DOHH2 (cell line): ENCODE results near the gene KIAA1614.

ENCODE experiments used
- H3F3A ChIP-seq: fragments of 200-600 bp; sonication (generic), shearing (Covaris generic); 2 replicates; pipeline ENCODE4 v1.6.0; 2016; ENCODE audit warnings: antibody characterized with exemption, mild to moderate bottlenecking; ENCODE audit not compliant: control insufficient read depth, insufficient read depth
- H3K27ac ChIP-seq: fragments of 200-600 bp; sonication (generic); 2 replicates; pipeline ENCODE4 v1.5.1; 2014; ENCODE audit warnings: low read depth, mild to moderate bottlenecking, low read length, moderate library complexity
- H3K27me3 ChIP-seq: fragments of 200-600 bp; sonication (generic); 2 replicates; pipeline ENCODE4 v1.6.1; 2014; ENCODE audit warnings: mild to moderate bottlenecking, low read length, mixed read lengths; ENCODE audit not compliant: control insufficient read depth
- H3K36me3 ChIP-seq: fragments of 200-600 bp; sonication (generic); 2 replicates; pipeline ENCODE4 v1.6.1; 2014; ENCODE audit warnings: mild to moderate bottlenecking, low read length, moderate library complexity, mixed read lengths; ENCODE audit not compliant: control insufficient read depth
- H3K4me1 ChIP-seq: fragments of 200-600 bp; sonication (generic); 2 replicates; pipeline ENCODE4 v1.6.1; 2014; ENCODE audit warnings: mild to moderate bottlenecking, low read length, mixed read lengths; ENCODE audit not compliant: control insufficient read depth
- H3K4me2 ChIP-seq: fragments of 200-600 bp; sonication (generic); 2 replicates; pipeline ENCODE4 v1.6.0; 2014; ENCODE audit warnings: mild to moderate bottlenecking, low read length, moderate library complexity
- H3K4me3 ChIP-seq: fragments of 200-600 bp; sonication (generic); 2 replicates; pipeline ENCODE4 v1.5.1; 2014; ENCODE audit warnings: mild to moderate bottlenecking, low read length, mixed read lengths
- H3K79me2 ChIP-seq: fragments of 200-600 bp; sonication (generic); 2 replicates; pipeline ENCODE4 v1.6.1; 2014; ENCODE audit warnings: mild to moderate bottlenecking, low read length, mixed read lengths; ENCODE audit not compliant: control insufficient read depth
- H3K9me2 ChIP-seq: fragments of 200-600 bp; sonication (generic); replicated peaks from 2 replicates; pipeline ENCODE4 v1.6.1; 2014; ENCODE audit warnings: mild to moderate bottlenecking, low read length, mixed read lengths; ENCODE audit not compliant: control insufficient read depth
- H3K9me3 ChIP-seq: fragments of 200-600 bp; sonication (generic); 2 replicates; pipeline ENCODE4 v1.6.1; 2014; ENCODE audit warnings: antibody characterized with exemption, low read length, mixed read lengths; ENCODE audit not compliant: control insufficient read depth, insufficient read depth
- H4K20me1 ChIP-seq: fragments of 200-600 bp; sonication (generic); 2 replicates; pipeline ENCODE4 v1.6.0; 2014; ENCODE audit warnings: low read depth, mild to moderate bottlenecking, antibody characterized with exemption, low read length, moderate library complexity; ENCODE audit not compliant: control insufficient read depth, insufficient read depth
- EZH2phosphoT487 ChIP-seq: fragments of 200-600 bp; sonication (generic); IDR thresholded peaks from 2 replicates; pipeline ENCODE4 v1.6.1; 2017; ENCODE audit warnings: borderline replicate concordance, mild to moderate bottlenecking, antibody characterized with exemption, low read length, moderate library complexity, mixed read lengths
- TF ChIP-seq, protein P1 (sequence below): fragments of 200-600 bp; sonication (generic); IDR thresholded peaks from one replicate; pipeline ENCODE4 v1.5.1; 2014; ENCODE audit warnings: antibody characterized with exemption, mild to moderate bottlenecking, low read depth, low read length; ENCODE audit not compliant: poor library complexity, severe bottlenecking

KIAA1614 gene

DNA sequence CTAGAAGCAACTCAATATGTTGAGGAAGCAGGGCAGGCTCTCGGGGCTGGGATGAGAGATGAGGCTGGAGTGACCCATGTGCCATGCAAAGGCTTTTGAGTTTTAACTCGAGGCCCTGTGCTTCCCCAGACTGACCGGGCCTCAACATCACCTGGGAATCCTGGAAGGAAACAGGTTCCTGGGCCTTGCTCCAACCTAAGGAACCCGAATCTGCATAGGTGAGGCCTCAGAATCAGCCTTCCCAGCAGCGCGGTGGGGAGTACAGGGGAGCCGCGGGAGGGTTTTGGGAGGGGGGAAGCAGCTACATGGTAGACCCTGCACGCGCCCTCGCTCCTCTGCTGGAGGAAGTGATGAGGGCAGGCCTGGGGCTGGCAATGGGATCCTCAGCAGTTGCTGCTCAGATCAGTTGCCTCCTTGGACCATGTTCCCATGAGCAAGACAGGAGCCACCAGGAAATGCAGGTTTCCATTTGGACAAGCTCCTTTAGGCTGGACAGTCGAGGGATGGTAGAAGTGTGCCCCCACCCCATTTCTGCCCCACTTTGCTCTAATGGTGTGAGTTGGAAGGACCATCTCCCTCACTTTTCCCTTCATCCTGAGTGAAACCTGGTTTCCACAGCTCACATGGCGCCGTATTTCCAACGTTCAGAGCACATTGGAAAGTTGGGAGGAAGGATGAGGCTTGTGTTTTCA is 4.5 kb upstream of the KIAA1614 start:
- H3K4me1 ChIP-seq: no peaks in the 10 kb centered on the region
- H3K9me3 ChIP-seq: no peaks in the 10 kb centered on the region
- no peaks in the 10 kb centered on the region for H3K36me3 ChIP-seq
- no peak overlapping the region for H3K4me2 ChIP-seq
- no peaks in the 10 kb centered on the region for H4K20me1 ChIP-seq
- H3K9me2 ChIP-seq: no peaks in the 10 kb centered on the region
- no peak for TF ChIP-seq EZH2phosphoT487
- TF ChIP-seq, protein P1, sequence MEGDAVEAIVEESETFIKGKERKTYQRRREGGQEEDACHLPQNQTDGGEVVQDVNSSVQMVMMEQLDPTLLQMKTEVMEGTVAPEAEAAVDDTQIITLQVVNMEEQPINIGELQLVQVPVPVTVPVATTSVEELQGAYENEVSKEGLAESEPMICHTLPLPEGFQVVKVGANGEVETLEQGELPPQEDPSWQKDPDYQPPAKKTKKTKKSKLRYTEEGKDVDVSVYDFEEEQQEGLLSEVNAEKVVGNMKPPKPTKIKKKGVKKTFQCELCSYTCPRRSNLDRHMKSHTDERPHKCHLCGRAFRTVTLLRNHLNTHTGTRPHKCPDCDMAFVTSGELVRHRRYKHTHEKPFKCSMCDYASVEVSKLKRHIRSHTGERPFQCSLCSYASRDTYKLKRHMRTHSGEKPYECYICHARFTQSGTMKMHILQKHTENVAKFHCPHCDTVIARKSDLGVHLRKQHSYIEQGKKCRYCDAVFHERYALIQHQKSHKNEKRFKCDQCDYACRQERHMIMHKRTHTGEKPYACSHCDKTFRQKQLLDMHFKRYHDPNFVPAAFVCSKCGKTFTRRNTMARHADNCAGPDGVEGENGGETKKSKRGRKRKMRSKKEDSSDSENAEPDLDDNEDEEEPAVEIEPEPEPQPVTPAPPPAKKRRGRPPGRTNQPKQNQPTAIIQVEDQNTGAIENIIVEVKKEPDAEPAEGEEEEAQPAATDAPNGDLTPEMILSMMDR: no peak
- H3K27ac ChIP-seq: no peak overlapping the region
- no peaks in the 10 kb centered on the region for H3F3A ChIP-seq
- H3K79me2 ChIP-seq: no peaks in the 10 kb centered on the region
- no peak overlapping the region for H3K4me3 ChIP-seq
- H3K27me3 ChIP-seq: peaks cover 33% of the 10 kb centered on the region

DNA sequence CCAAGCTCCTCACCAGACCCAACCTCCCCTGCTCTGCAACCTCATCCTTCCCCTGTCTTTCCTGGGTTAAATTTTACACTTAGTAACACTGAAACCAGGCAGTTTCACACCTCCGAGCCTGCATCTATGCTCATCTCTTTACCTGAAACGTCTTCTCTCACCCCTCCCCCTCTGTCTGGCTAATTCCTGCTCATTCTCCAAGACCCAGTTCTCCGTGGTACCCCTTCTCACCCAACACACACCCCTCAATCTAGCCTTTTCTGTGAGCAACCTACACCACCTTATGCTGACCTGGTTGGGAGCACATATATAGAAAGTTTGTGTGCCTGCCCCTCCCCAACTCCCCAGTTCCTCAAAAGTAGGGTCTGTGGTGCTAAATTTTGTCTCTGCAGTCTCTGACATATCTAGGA is 3.7 kb upstream of the KIAA1614 start:
- H4K20me1 ChIP-seq: no peaks in the 10 kb centered on the region
- H3K27me3 ChIP-seq: peaks cover 40% of the 10 kb centered on the region
- H3K4me1 ChIP-seq: no peaks in the 10 kb centered on the region
- TF ChIP-seq, protein P1: no peak
- no peak for TF ChIP-seq EZH2phosphoT487
- no peak overlapping the region for H3K27ac ChIP-seq
- no peaks in the 10 kb centered on the region for H3K79me2 ChIP-seq
- no peak overlapping the region for H3K4me2 ChIP-seq
- no peak overlapping the region for H3K4me3 ChIP-seq
- no peaks in the 10 kb centered on the region for H3K9me3 ChIP-seq
- no peaks in the 10 kb centered on the region for H3K36me3 ChIP-seq
- H3F3A ChIP-seq: no peaks in the 10 kb centered on the region
- no peaks in the 10 kb centered on the region for H3K9me2 ChIP-seq

DNA sequence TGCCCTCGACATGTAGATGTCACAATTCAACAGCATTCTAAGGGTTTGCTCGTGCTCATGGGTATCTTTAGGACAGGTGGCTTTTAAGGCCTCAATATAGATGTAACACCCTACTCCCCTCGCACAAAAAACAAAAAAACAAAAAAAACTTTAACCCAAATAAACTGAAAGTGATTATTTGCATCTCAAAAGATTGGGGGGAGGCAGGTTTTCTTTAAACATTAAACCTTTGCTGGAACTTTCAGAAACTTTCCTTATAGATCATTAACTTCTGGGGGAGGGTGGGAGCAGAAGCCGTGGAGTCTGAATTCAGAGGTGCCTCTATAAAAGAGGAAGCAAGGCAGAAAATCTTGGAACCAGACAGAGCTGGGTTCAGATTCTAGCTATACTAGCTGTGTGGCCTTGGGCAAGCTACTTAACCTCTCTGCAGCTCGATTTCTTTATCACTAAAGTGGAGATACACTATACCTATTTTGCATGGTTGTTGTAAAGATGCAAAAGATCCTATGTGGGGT is 3.2 kb upstream of the KIAA1614 start:
- TF ChIP-seq, protein P1: no peak
- TF ChIP-seq EZH2phosphoT487: no peak
- H3K9me2 ChIP-seq: no peaks in the 10 kb centered on the region
- no peaks in the 10 kb centered on the region for H3K9me3 ChIP-seq
- no peak overlapping the region for H3K4me3 ChIP-seq
- no peaks in the 10 kb centered on the region for H3K79me2 ChIP-seq
- no peak overlapping the region for H3K4me2 ChIP-seq
- H3F3A ChIP-seq: no peaks in the 10 kb centered on the region
- peaks cover 43% of the 10 kb centered on the region for H3K27me3 ChIP-seq
- H3K36me3 ChIP-seq: no peaks in the 10 kb centered on the region
- H4K20me1 ChIP-seq: no peaks in the 10 kb centered on the region
- no peaks in the 10 kb centered on the region for H3K4me1 ChIP-seq
- no peak overlapping the region for H3K27ac ChIP-seq
